Mesenteric fat pad (tissue), 1 donor: ENCODE results near the gene SMARCA4. TPM values are rescaled to one million over a fixed set of nuclear protein-coding genes. Genes with fewer than 3 reads are reported as not detected.
"Not testable (repeated sequence)": the region's sequence is repeated elsewhere in the genome, so short reads cannot be mapped to it uniquely, and the experiment has no call there.

Experiments used
- DNase-seq: peaks from one replicate; pipeline ENCODE4 v3.0.0-alpha.2; 2020; ENCODE audit warnings: low spot score
- total RNA-seq: library from RNA; stranded (reverse); fragmentation: NEBNext Ultra II Directional; extraction: Animal tissue kit (Norgen Biotek cat#: 25700); gene quantifications from one replicate; pipeline ENCODE4 v1.2.1, GENCODE V29; 2021
- donor health status: DM: yes; HTN: yes; CAD: no.

The SMARCA4 gene
- total RNA-seq, 1 donor from 2014 or later: 70.7 TPM

- no peak for DNase-seq
Measured at GRCh38 chr19:11059511-11060358, 98.9 kb downstream of the SMARCA4 start.

- DNase-seq: no peak
Measured at GRCh38 chr19:11061952-11062351, 101.1 kb downstream of the SMARCA4 start.

GRCh38 chr19:11063434-11063833, 102.6 kb downstream of the SMARCA4 start:
- DNase-seq: no peak

GRCh38 chr19:11064831-11065303, 104.0 kb downstream of the SMARCA4 start:
- DNase-seq: no peak

GRCh38 chr19:11066326-11066725, 105.5 kb downstream of the SMARCA4 start:
- no peak for DNase-seq

- DNase-seq: no peak
Measured at GRCh38 chr19:11067356-11068113, 106.7 kb downstream of the SMARCA4 start.

GRCh38 chr19:11069561-11069960, 108.7 kb downstream of the SMARCA4 start:
- DNase-seq: no peak

- no peak for DNase-seq
Measured at GRCh38 chr19:11070123-11070522, 109.3 kb downstream of the SMARCA4 start.

GRCh38 chr19:11073568-11073967, 112.7 kb downstream of the SMARCA4 start:
- DNase-seq: no peak

GRCh38 chr19:11076792-11077191, 116.0 kb downstream of the SMARCA4 start:
- not testable (repeated sequence) for DNase-seq

GRCh38 chr19:11078893-11079292, 118.1 kb downstream of the SMARCA4 start:
- DNase-seq: no peak

- no peak for DNase-seq
Measured at GRCh38 chr19:11079999-11080398, 119.2 kb downstream of the SMARCA4 start.

GRCh38 chr19:11087870-11088505, 127.2 kb downstream of the SMARCA4 start:
- DNase-seq: no peak

GRCh38 chr19:11088506-11089253, 127.8 kb downstream of the SMARCA4 start:
- no peak for DNase-seq

- DNase-seq: peak; percentile 96
Measured at GRCh38 chr19:11089254-11090013, 128.6 kb downstream of the SMARCA4 start, which contains the start of gene LDLR. LDLR (plus strand) TSS chr19:11089463; CDS start chr19:11089549, 86 bp downstream.

- DNase-seq: not testable (repeated sequence)
Measured at GRCh38 chr19:11090014-11090263, 129.1 kb downstream of the SMARCA4 start.

GRCh38 chr19:11090264-11090996, 129.6 kb downstream of the SMARCA4 start:
- DNase-seq: peak; percentile 99

- DNase-seq: no peak
Measured at GRCh38 chr19:11090997-11091702, 130.3 kb downstream of the SMARCA4 start.

- no peak for DNase-seq
Measured at GRCh38 chr19:11091703-11092153, 130.9 kb downstream of the SMARCA4 start.
